ENCODE results near the gene NIPAL1. TPM values are rescaled to one million over a fixed set of nuclear protein-coding genes. Genes with fewer than 3 reads are reported as not detected.

The NIPAL1 gene
- total RNA-seq, 4 donors from 2014 or later: 30.2 to 37.5 (median 33.9) TPM

DNA sequence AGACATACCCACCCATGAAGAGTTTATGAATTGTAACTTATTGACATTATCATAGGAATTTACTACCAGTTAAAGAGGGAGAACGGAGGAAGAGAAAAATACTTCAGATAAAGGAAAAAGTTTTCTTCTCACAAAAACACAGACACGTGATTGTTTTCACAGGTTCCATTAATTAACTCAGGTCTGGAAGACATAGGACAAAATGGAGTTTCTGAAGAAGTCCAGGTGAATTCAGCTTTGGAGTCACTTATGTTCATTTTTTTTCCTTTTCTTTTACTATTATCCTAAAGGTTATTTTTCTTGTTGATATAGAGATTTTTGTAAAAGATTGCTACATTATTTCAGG, 20.5 kb downstream of the NIPAL1 start:
- intact Hi-C loops (cut with DNase I): no loop called here
- Histone ChIP-seq H3K9me3 (no peaks in the 10 kb centered on the region), H3K4me1 (no peaks in the 10 kb centered on the region), H3K4me3 (no peak overlapping the region), H3K27me3 (no peaks in the 10 kb centered on the region), H3K36me3 (peaks cover 0 to 49% (median 0%) of the 10 kb centered on the region in 3 donors), H3K27ac (no peak overlapping the region)
- 65 to 77% methylated on average over 2 of the region's 2 CpGs for WGBS, 2 donors
- no peak for DNase-seq
- TF ChIP-seq POLR2A (IDR thresholded peaks at IDR 0.05): no peak
- TF ChIP-seq, protein P1, sequence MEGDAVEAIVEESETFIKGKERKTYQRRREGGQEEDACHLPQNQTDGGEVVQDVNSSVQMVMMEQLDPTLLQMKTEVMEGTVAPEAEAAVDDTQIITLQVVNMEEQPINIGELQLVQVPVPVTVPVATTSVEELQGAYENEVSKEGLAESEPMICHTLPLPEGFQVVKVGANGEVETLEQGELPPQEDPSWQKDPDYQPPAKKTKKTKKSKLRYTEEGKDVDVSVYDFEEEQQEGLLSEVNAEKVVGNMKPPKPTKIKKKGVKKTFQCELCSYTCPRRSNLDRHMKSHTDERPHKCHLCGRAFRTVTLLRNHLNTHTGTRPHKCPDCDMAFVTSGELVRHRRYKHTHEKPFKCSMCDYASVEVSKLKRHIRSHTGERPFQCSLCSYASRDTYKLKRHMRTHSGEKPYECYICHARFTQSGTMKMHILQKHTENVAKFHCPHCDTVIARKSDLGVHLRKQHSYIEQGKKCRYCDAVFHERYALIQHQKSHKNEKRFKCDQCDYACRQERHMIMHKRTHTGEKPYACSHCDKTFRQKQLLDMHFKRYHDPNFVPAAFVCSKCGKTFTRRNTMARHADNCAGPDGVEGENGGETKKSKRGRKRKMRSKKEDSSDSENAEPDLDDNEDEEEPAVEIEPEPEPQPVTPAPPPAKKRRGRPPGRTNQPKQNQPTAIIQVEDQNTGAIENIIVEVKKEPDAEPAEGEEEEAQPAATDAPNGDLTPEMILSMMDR (IDR thresholded peaks at IDR 0.05): no peak

DNA sequence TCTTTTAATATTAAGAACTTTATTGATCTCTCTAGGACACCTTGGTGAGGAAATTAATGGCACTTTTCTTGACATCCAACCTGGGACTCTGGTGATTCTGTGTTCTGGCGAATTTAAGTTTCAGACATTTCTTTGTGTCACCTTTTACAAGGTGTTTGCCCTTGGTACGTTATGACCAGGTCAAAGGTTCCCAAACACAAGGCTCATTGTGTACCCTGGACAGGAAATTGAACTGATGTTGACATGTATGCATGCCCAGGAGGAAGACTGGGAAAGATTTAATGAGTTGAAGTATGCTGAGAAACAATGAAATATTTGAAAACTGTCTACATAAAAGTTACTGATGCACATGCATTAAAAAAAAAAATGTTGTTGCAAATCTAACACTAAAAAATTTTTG, 22.1 kb downstream of the NIPAL1 start:
- no peak for DNase-seq
- no peak for TF ChIP-seq POLR2A (IDR thresholded peaks at IDR 0.05)
- TF ChIP-seq, protein P1 (IDR thresholded peaks at IDR 0.05): no peak
- intact Hi-C loops (cut with DNase I): no loop called here
- Histone ChIP-seq H3K27ac (no peak overlapping the region), H3K9me3 (no peaks in the 10 kb centered on the region), H3K4me3 (no peak overlapping the region), H3K27me3 (no peaks in the 10 kb centered on the region), H3K36me3 (peaks cover 0 to 44% (median 0%) of the 10 kb centered on the region in 3 donors), H3K4me1 (no peaks in the 10 kb centered on the region)
- 17 to 25% methylated on average over 2 of the region's 2 CpGs for WGBS, 2 donors

DNA sequence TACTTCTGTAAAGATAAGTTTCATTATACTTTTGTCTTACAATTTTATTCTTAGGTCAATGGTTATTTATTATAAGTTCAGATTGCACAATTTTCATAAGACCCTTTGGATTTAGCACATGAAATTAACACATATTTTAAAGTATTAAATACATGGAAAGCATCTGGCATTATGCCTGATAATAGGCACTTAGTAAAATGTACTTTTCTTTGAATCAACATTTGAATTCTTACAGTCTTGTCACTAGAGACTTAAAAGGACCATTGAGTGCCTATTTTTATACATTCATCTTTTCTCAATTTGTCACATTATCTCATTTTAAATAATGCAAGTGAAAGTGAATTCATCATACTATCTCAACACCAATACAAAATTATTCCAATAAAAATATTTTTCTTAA, 23.0 kb downstream of the NIPAL1 start:
- TF ChIP-seq, protein P1 (IDR thresholded peaks at IDR 0.05): no peak
- no peak for TF ChIP-seq POLR2A (IDR thresholded peaks at IDR 0.05)
- no peak overlapping the region for H3K4me3 ChIP-seq
- peaks cover 0 to 38% (median 0%) of the 10 kb centered on the region in 3 donors for H3K36me3 ChIP-seq
- no peak for DNase-seq
- intact Hi-C loops (cut with DNase I): no loop called here
- no peaks in the 10 kb centered on the region for H3K4me1 ChIP-seq
- H3K27me3 ChIP-seq: no peaks in the 10 kb centered on the region
- H3K9me3 ChIP-seq: no peaks in the 10 kb centered on the region
- no peak overlapping the region for H3K27ac ChIP-seq

DNA sequence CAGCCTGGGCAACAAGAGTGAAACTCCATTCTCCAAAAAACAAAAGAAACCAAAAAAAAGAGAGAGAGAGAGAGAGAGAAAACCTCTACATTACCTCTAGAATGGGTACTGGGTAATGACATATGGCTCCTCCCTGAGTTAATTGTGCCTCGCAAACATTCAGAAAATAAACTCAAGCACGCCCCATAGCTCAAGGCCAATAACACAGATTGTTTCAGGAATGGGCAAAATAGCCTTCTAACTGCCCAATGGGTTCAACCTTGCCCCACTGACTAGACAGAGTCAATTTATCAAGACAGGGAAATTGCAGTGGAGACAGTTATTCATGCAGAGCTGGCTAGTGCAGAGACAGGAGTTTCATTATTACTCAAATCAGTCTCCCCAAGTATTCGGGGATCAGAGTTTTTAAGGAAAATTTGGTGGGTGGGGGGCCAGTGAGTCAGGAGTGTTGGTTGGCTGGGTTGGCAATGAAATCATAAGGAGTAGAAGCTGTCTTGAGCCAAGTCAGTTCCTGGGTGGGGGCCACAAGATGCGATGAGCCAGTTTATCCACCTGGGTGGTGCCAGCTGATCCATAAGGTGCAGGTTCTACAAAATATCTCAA, 25.1 kb downstream of the NIPAL1 start:
- Histone ChIP-seq H3K27ac (no peak overlapping the region), H3K9me3 (no peaks in the 10 kb centered on the region), H3K27me3 (peaks cover 0 to 14% (median 0%) of the 10 kb centered on the region in 4 donors), H3K36me3 (peaks cover 0 to 17% (median 0%) of the 10 kb centered on the region in 3 donors), H3K4me3 (no peak overlapping the region), H3K4me1 (no peaks in the 10 kb centered on the region)
- DNase-seq: no peak
- intact Hi-C loops (cut with DNase I): no loop called here
- 60 to 79% methylated on average over 4 of the region's 4 CpGs for whole genome bisulfite sequencing, 2 donors
- TF ChIP-seq POLR2A (IDR thresholded peaks at IDR 0.05): no peak
- TF ChIP-seq, protein P1 (IDR thresholded peaks at IDR 0.05): no peak

DNA sequence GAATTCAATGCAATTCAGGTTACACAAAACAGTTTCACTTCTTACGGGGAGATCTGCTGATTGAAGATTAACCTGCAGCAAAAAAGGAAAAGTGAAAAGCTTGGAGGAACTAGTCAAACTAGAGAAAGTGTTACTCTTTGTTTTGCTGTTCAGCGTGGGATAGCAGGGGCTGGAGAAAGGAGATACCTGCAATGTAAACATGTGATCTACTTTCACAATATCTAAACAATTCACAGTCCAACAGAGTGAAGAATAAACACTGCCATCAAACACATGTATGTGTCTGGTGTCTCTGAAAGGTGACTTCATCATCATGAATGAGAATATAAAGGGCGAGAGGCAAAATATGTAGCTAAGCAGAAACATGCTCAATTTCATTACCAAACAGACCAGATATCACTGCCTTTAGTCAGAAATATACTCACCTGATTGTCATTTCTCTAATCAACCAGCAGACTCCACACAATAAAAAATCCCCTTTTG, 26.4 kb downstream of the NIPAL1 start:
- DNase-seq: no peak
- WGBS, 2 donors: 35 to 43% methylated on average over 3 of the region's 3 CpGs
- H3K4me1 ChIP-seq: peaks cover 0 to 12% (median 4%) of the 10 kb centered on the region in 3 donors
- peaks cover 0 to 22% (median 0%) of the 10 kb centered on the region in 4 donors for H3K27me3 ChIP-seq
- no peak for TF ChIP-seq POLR2A (IDR thresholded peaks at IDR 0.05)
- TF ChIP-seq, protein P1 (IDR thresholded peaks at IDR 0.05): no peak
- no peaks in the 10 kb centered on the region for H3K9me3 ChIP-seq
- H3K4me3 ChIP-seq: no peak overlapping the region
- H3K27ac ChIP-seq: no peak overlapping the region
- H3K36me3 ChIP-seq: peaks cover 0 to 7% (median 0%) of the 10 kb centered on the region in 3 donors
- intact Hi-C loops (cut with DNase I): no loop called here

Data from esophagus squamous epithelium (tissue), 5 donors.